KOPT-K1 (cell line): ENCODE measurements around the gene ARMC3.
"Not testable (repeated sequence)": the region's sequence is repeated elsewhere in the genome, so short reads cannot be mapped to it uniquely, and the experiment has no call there.

ENCODE experiments used
- H3K27ac ChIP-seq: fragments of 200-600 bp; sonication (generic); 2 replicates; pipeline ENCODE4 v1.5.1; 2016; ENCODE audit warnings: antibody characterized with exemption, mild to moderate bottlenecking, low read depth, low read length; ENCODE audit not compliant: poor library complexity, severe bottlenecking
- H3K36me3 ChIP-seq: fragments of 200-600 bp; sonication (generic); 2 replicates; pipeline ENCODE4 v1.5.1; 2017; ENCODE audit warnings: antibody characterized with exemption, mild to moderate bottlenecking, low read length, moderate library complexity; ENCODE audit not compliant: insufficient read depth
- H3K9me3 ChIP-seq: fragments of 200-600 bp; sonication (generic); 2 replicates; pipeline ENCODE4 v1.5.1; 2017; ENCODE audit warnings: antibody characterized with exemption, low read length, mild to moderate bottlenecking; ENCODE audit not compliant: insufficient read depth, poor library complexity, severe bottlenecking

The ARMC3 gene

DNA sequence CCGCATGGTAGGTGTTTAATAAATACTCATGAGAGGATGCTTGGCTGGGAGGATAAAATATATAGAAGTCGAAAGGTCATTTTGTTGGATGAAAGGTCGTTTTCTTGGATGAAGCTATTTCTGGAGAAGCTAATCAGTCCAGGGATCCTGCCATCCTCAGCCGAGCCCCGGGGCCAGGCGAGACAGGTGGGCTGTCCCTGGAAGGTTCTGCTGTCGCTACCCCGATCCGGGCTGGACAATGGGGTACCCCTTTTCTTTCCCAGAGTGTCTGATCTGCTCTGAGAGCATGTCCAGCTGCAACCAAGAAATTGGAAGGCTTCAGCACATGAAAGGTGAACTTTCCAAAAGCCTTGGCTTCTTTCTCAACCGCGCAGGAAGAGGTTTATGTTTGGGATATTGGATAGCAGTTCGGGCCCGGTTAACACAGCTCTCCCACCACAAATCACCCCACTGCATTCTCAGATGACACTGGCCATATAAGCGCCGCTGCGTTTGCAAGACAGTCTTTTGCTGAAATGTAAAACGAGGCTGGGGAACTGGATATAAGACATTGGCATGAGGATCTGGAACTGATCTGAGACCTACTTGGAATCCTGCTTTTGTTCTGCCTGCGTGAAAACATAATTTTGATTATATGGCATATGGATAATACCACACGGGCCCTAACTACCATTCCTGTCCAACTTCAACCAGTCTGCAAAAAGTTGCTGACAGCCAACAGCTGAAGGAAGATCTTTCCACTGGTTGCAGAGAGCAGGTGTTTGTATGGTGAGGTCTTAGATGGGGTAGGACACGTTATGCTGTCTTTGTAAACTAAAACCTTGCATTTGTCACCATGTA lies 136.3 kb downstream of the ARMC3 start:
- H3K9me3 ChIP-seq = no peaks in the 10 kb centered on the region
- H3K36me3 ChIP-seq = no peaks in the 10 kb centered on the region
- H3K27ac ChIP-seq = no peak overlapping the region

DNA sequence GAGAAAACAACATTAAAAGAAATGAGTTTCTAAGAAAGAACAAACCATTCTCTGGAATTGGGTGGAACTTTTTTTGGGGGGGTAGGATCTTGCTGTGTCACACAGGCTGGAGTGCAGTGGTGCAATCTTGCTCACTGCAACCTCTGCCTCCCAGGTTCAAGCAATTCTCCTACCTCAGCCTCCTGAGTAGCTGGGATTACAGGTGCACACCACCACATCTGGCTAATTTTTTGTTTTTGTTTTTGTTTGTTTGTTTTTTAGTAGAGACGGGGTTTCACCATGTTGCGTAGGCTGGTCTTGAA lies 136.9 kb downstream of the ARMC3 start:
- H3K36me3 ChIP-seq, H3K27ac ChIP-seq: not testable (repeated sequence)

GRCh38 chr10:23065181-23065948 lies 137.5 kb downstream of the ARMC3 start:
- Histone ChIP-seq H3K27ac (no peak overlapping the region), H3K36me3 (no peaks in the 10 kb centered on the region), H3K9me3 (no peaks in the 10 kb centered on the region)

More for the DNA sequence above, 136.9 kb downstream of the ARMC3 start:
- H3K9me3 ChIP-seq = not testable (repeated sequence)

DNA sequence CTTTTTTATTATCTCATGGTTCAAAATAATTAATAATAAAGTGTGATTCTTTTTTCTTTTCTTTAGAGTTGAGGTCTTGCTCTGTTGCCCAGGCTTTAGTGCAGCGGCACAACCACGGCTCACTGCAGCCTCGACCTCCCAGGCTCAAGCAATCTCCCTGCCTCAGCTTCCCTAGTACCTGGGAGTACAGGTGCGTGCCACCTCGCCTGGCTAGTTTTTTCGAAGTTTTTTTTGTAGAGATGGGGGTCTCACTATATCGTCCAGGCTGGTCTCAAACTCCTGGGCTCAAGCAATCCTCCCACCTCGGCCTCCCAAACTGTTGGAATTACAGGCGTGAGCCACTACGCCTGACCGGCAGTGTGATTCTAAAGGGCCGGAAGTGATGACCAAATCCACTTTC lies 139.5 kb downstream of the ARMC3 start:
- Histone ChIP-seq H3K36me3 (no peaks in the 10 kb centered on the region), H3K9me3 (no peaks in the 10 kb centered on the region), H3K27ac (no peak overlapping the region)

- no peaks in the 10 kb centered on the region for H3K36me3 ChIP-seq
- H3K27ac ChIP-seq = no peak overlapping the region
- no peaks in the 10 kb centered on the region for H3K9me3 ChIP-seq
These were observed 140.3 kb downstream of the ARMC3 start for GRCh38 chr10:23067939-23068775.

DNA sequence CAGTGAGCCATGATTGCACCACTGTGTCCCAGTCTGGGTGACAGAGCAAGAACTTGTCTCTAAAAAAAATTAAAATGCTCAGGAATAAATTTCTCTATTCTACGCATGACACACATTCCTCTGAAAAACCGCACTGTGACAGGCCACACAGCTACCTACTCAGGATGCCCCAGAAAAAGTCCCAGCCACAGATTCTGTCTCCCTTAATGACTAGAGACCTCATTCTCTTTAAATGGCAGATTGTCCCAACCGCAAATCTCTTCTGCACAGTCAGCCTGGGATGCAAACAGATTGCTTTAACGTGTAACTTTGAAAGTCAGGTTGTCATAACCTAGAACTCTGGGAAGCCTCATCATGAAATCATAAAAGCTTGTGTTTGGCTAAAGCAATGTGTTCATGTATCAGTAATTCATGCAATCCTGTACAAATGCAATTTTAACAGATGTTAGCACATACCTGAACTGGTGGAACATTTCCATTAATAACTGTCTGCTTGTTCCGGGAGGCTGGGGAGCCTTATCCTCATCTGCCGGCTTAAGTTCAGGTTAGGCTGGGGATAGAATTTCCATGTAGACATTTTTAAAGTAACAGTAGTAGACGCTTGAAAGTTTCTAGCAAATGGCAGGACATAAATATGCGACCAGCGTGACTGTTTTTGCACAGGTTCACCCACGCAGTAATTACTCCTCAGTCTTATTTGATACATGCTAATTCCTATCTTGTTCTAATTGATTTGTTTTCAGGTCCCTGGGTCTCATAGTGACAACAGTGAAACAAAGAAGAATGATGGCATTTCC lies 141.4 kb downstream of the ARMC3 start:
- Histone ChIP-seq H3K27ac (no peak overlapping the region), H3K36me3 (no peaks in the 10 kb centered on the region), H3K9me3 (no peaks in the 10 kb centered on the region)

DNA sequence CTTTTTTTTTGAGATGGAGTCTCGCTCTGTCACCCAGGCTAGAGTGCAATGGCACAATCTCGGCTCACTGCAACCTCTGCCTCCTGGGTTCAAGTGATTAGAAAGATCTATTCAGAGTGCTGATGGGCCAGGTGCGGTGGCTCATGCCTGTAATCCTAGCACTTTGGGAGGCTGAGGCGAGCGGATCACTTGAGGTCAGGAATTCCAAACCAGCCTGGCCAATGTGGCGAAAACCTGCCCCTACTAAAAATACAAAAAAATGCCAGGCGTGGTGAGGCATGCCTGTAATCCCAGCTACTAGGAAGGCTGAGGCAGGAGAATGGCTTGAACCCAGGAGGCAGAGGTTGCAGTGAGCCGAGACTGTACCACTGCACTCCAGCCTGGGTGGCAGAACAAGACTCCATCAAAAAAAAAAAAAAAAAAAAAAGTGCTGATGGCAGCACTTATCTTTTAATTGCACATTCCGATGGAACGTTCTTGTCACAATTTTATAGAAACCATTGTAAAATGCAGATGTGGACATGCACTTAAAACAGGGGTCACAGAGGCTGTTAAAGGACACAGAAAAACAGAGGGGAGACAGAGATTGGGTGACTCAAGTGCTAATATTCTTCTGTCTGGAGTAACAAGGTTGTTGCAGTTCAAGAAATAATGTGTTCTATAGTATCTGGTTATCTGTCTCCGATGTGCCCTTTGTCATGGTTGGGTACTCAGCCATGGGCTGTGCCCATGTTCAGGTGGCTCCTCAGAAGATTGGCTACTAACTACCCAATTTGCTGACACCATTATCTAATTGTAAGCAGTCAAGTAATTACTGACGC lies 142.4 kb downstream of the ARMC3 start:
- not testable (repeated sequence) for H3K9me3 ChIP-seq, H3K36me3 ChIP-seq, H3K27ac ChIP-seq

GRCh38 chr10:23070913-23071218 lies 143.0 kb downstream of the ARMC3 start:
- H3K27ac ChIP-seq = no peak overlapping the region
- H3K36me3 ChIP-seq = no peaks in the 10 kb centered on the region
- H3K9me3 ChIP-seq = no peaks in the 10 kb centered on the region

GRCh38 chr10:23072593-23072992 lies 144.7 kb downstream of the ARMC3 start:
- not testable (repeated sequence) for H3K9me3 ChIP-seq, H3K27ac ChIP-seq, H3K36me3 ChIP-seq

GRCh38 chr10:23073527-23073926 lies 145.7 kb downstream of the ARMC3 start:
- Histone ChIP-seq H3K27ac (no peak overlapping the region), H3K36me3 (no peaks in the 10 kb centered on the region), H3K9me3 (no peaks in the 10 kb centered on the region)

- no peak overlapping the region for H3K27ac ChIP-seq
- no peaks in the 10 kb centered on the region for H3K36me3 ChIP-seq
- no peaks in the 10 kb centered on the region for H3K9me3 ChIP-seq
These were observed 147.8 kb downstream of the ARMC3 start for GRCh38 chr10:23075672-23076071.

DNA sequence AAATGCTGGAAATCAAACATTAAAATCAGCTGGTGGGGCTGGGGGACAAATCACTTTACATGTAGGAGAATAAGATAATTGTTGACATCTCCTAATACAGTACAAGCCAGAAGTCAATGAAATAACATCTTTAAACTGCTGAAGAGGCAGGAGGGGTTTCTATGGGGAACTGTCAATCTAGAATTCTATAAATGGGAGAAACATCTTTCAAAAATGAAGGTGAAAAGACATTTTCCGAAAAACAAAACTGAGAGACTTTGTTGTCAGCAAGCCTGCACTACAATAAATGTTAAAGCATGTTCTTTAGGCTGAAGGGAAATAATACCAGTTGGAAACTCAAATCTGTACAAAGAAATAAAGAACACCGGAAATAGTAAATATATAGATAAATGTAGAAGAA lies 150.3 kb downstream of the ARMC3 start:
- Histone ChIP-seq H3K9me3 (no peaks in the 10 kb centered on the region), H3K27ac (no peak overlapping the region), H3K36me3 (no peaks in the 10 kb centered on the region)

DNA sequence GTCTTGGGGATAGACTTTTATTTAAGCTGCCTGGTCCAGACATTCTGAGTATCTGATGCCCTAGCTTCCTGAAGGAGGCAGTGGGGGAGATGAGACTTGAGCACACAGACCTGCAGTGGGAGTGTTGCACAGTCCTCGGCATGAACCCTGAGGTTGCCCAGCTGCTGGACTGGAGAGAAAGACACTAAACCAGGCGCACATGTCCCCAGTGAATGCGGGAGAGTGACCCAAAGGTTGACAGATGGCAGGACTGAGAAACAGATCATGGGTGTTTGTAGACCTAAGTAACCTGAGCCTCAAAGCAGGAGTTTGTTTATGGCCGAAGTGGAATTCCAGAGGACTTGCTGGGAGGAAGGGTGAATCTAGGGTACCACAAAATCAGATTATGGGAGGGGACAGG lies 151.8 kb downstream of the ARMC3 start:
- H3K36me3 ChIP-seq = no peaks in the 10 kb centered on the region
- no peak overlapping the region for H3K27ac ChIP-seq
- H3K9me3 ChIP-seq = no peaks in the 10 kb centered on the region

GRCh38 chr10:23080262-23080661 lies 152.4 kb downstream of the ARMC3 start:
- Histone ChIP-seq H3K27ac (no peak overlapping the region), H3K9me3 (no peaks in the 10 kb centered on the region), H3K36me3 (no peaks in the 10 kb centered on the region)
